Right lobe of liver (tissue), 6 donors: ENCODE measurements around the gene SIM2. TPM values are rescaled to one million over a fixed set of nuclear protein-coding genes. Genes with fewer than 3 reads are reported as not detected.

Experiments used
- ATAC-seq, 4 donors: fragments of 200-7000 bp; cut with Tn5 transposase; one replicate each; pipeline ENCODE4 v1.9.1; 2020; ENCODE audit warnings: mild to moderate bottlenecking in 4 of 4, moderate library complexity in 4 of 4
- DNase-seq, 3 donors: peaks; one replicate each; pipeline ENCODE4 v3.0.0-alpha.2; 2020
- H3K27ac ChIP-seq, 3 donors: fragments of 200-600 bp; one replicate each; pipeline ENCODE4 v1.8.0; 2022
- H3K27me3 ChIP-seq, 2 donors: fragments of 200-600 bp; one replicate each; pipeline ENCODE4 v1.8.0; 2022
- H3K36me3 ChIP-seq, 4 donors: fragments of 200-600 bp; sonication (generic) in 1 of 4; one replicate each; pipeline versions ENCODE4 v1.5.1 to v1.8.0; 2017 to 2022; ENCODE audit warnings: control low read depth in 1 of 4
- H3K4me1 ChIP-seq, 4 donors: fragments of 200-600 bp; sonication (generic) in 1 of 4; one replicate each; pipeline versions ENCODE4 v1.5.1 to v1.8.0; 2017 to 2022; ENCODE audit warnings: control low read depth in 1 of 4
- H3K4me3 ChIP-seq, 3 donors: fragments of 200-600 bp; one replicate each; pipeline ENCODE4 v1.8.0; 2022
- H3K9me3 ChIP-seq, 4 donors: fragments of 200-600 bp; sonication (generic) in 1 of 4; one replicate each; pipeline versions ENCODE4 v1.5.1 to v1.8.0; 2017 to 2022; ENCODE audit warnings: control low read depth in 1 of 4
- POLR2A ChIP-seq: fragments of 450-650 bp; IDR thresholded peaks from one replicate; pipeline ENCODE4 v1.6.1; 2017; ENCODE audit warnings: antibody characterized with exemption, mild to moderate bottlenecking
- WGBS: methylation state at CpG from one replicate; pipeline ENCODE4 v1.1.6; 2018; ENCODE audit warnings: low coverage, low lambda C conversion rate; ENCODE audit not compliant: insufficient coverage; ENCODE audit errors: missing lambda C conversion rate; 5-methylcytosine and 5-hydroxymethylcytosine counted together
- intact Hi-C, 2 donors: fragments of 100-400 bp; cut with DNase I; formaldehyde crosslinking; loops; one replicate each; pipeline versions ENCODE4 v1.11.2 to v1.14.1; 2022
- total RNA-seq, 6 experiments: library from RNA; depleted of rRNA in 2 of 6; stranded (reverse); fragments of >200 nt in 2 of 6; fragmentation: NEBNext Ultra II Directional in 3 of 6; extraction: Animal tissue kit (Norgen Biotek cat#: 25700) in 3 of 6; gene quantifications; one replicate each; pipeline versions ENCODE4 v1.1.0 to v1.2.4, GENCODE V29; 2016 to 2023
- TF ChIP-seq, protein P1 (sequence below), 4 donors: fragments of 200-600 bp in 3 of 4; fragments of 450-650 bp in 1 of 4; IDR thresholded peaks; one replicate each; pipeline versions ENCODE4 v1.5.1 to v1.8.0; 2016 to 2022; ENCODE audit warnings: antibody characterized with exemption in 4 of 4, mild to moderate bottlenecking in 2 of 4
- donor health status: DM: no; HTN: yes; CAD: no.
- donor health status: DM: no; HTN: no; CAD: no.
- donor health status: DM: no; HTN: no; CAD: no.
- donor health status: DM: no; HTN: yes; CAD: no.
- donor health status: DM: no; HTN: yes; CAD: no.

Gene SIM2
- total RNA-seq, 6 experiments from 2014 or later, result not detected

- Histone ChIP-seq H3K27ac (no peak overlapping the region), H3K27me3 (no peaks in the 10 kb centered on the region), H3K4me3 (no peak overlapping the region), H3K4me1 (peaks cover 0 to 7% (median 0%) of the 10 kb centered on the region in 4 donors), H3K9me3 (no peaks in the 10 kb centered on the region), H3K36me3 (no peaks in the 10 kb centered on the region)
- 37% methylated on average over 19 of the region's 30 CpGs for WGBS
- ATAC-seq, result peak in 3 of 4 donors; percentile 37 to 55 (median 46)
- no peak for TF ChIP-seq POLR2A
- TF ChIP-seq, protein P1, sequence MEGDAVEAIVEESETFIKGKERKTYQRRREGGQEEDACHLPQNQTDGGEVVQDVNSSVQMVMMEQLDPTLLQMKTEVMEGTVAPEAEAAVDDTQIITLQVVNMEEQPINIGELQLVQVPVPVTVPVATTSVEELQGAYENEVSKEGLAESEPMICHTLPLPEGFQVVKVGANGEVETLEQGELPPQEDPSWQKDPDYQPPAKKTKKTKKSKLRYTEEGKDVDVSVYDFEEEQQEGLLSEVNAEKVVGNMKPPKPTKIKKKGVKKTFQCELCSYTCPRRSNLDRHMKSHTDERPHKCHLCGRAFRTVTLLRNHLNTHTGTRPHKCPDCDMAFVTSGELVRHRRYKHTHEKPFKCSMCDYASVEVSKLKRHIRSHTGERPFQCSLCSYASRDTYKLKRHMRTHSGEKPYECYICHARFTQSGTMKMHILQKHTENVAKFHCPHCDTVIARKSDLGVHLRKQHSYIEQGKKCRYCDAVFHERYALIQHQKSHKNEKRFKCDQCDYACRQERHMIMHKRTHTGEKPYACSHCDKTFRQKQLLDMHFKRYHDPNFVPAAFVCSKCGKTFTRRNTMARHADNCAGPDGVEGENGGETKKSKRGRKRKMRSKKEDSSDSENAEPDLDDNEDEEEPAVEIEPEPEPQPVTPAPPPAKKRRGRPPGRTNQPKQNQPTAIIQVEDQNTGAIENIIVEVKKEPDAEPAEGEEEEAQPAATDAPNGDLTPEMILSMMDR (IDR thresholded peaks at IDR 0.05), result no peak
- no peak for DNase-seq
- intact Hi-C loops, result no loop called here
Measured at GRCh38 chr21:36730291-36731281, 31.7 kb downstream of the SIM2 start.

GRCh38 chr21:36732217-36732616, 33.3 kb downstream of the SIM2 start:
- H3K4me3 ChIP-seq, result no peak overlapping the region
- WGBS, result no CpG with 5 or more reads among the region's 14 CpGs
- intact Hi-C loops, result no loop called here
- H3K9me3 ChIP-seq, result no peaks in the 10 kb centered on the region
- ATAC-seq (no peak), DNase-seq (no peak)
- H3K27ac ChIP-seq, result no peak overlapping the region
- TF ChIP-seq, protein P1 (IDR thresholded peaks at IDR 0.05), result no peak
- peaks cover 0 to 7% (median 0%) of the 10 kb centered on the region in 4 donors for H3K4me1 ChIP-seq
- no peaks in the 10 kb centered on the region for H3K36me3 ChIP-seq
- H3K27me3 ChIP-seq, result no peaks in the 10 kb centered on the region

DNA sequence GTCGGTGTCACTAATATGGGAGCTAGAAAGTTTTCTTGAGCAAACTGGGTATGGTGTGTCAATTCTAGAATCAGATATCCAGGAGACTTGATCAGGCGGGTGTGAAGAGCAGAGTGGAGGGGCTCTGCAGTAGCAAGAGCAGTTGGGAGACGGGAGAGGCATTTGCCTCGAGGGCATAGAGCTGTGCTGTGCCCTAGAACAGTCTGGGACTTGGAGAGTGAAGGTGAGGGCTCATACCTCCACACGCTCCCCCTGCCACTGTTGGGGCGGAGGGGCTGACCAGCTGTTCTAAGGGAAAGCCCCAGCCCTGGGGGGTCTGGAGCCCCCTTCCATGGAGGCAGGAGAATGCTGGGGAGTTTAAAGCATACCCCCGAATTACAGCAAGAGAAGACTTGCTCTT, 33.8 kb downstream of the SIM2 start:
- Histone ChIP-seq H3K27ac (no peak overlapping the region), H3K4me3 (no peak overlapping the region), H3K36me3 (no peaks in the 10 kb centered on the region), H3K27me3 (no peaks in the 10 kb centered on the region), H3K4me1 (peaks cover 0 to 7% (median 0%) of the 10 kb centered on the region in 4 donors), H3K9me3 (no peaks in the 10 kb centered on the region)
- intact Hi-C loops, result no loop called here
- no peak for TF ChIP-seq POLR2A
- TF ChIP-seq, protein P1 (IDR thresholded peaks at IDR 0.05), result no peak
- WGBS, result 80% methylated on average over 3 of the region's 7 CpGs
- no peak for ATAC-seq
- DNase-seq, result no peak

DNA sequence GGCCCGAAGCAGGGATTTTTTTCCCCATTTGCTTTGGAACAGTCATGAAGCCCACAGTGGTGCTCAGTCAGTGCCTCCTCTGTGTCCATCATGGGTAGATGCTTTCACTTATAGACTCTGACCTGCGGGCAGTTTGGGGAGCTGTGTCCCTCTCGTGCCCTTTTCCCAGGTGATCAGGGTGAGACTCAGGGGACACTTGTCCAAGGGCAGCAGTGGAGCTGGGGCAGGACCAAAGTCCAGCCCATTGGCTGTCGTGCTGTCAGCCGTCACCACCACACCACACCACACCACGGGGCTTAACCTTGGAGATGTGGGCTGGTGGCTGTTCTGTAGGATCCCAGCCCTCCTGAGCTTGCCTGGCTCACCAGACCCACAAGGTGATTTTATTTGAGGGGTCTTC, 34.9 kb downstream of the SIM2 start:
- DNase-seq, result no peak
- WGBS, result 57% methylated on average over 2 of the region's 6 CpGs
- Histone ChIP-seq H3K4me1 (peaks cover 0 to 7% (median 0%) of the 10 kb centered on the region in 4 donors), H3K36me3 (no peaks in the 10 kb centered on the region), H3K27me3 (no peaks in the 10 kb centered on the region), H3K4me3 (no peak overlapping the region), H3K9me3 (no peaks in the 10 kb centered on the region), H3K27ac (no peak overlapping the region)
- TF ChIP-seq, protein P1 (IDR thresholded peaks at IDR 0.05), result no peak
- TF ChIP-seq POLR2A, result no peak
- peak in 2 of 4 donors; percentile 20 to 23 for ATAC-seq
- intact Hi-C loops, result no loop called here
